ENCODE results near the gene LRRC38. TPM values are rescaled to one million over a fixed set of nuclear protein-coding genes. Genes with fewer than 3 reads are reported as not detected.
"Not testable (repeated sequence)": the region's sequence is repeated elsewhere in the genome, so short reads cannot be mapped to it uniquely, and the experiment has no call there.

Gene LRRC38, protein sequence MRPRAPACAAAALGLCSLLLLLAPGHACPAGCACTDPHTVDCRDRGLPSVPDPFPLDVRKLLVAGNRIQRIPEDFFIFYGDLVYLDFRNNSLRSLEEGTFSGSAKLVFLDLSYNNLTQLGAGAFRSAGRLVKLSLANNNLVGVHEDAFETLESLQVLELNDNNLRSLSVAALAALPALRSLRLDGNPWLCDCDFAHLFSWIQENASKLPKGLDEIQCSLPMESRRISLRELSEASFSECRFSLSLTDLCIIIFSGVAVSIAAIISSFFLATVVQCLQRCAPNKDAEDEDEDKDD
- total RNA-seq (not detected in 2 replicates), polyA plus RNA-seq (not detected in 2 replicates), polyA minus RNA-seq (ENCODE audit: low replicate concordance) (not detected in 2 replicates)
- not detected in 2 replicates for polyA plus RNA-seq (2012)

DNA sequence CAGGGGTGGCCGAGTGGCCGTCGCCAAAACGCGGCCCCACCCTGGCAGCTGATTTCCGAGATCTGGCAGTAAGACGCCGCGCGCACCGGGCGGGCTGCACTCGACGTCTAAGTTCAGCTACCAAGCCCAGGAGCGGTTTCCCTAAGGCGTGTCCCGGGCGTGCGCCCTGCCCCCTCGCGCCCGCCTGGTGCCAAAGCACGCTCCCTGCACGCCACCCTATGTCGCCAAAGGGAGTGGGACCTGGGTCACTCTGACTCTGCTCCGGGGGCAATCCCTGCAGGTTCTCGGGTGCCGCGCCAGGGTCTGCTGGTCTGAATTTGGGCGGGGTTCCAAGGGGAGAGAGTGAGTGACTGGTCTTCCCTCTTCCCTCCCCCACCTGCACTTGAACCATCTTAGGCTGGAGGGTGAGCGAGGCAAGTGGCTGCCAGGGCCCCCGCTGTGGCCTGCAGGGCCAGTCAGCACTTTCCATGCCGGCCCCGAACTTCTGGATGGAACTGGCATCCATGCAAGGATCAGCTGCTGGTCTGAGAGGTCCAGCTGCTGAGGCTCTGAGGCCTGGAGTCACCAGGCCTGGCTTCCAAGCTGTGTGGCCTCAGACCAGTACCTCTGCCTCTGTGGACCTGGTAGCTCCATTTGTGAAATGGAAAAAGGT is at the start of gene LRRC38:
LRRC38 (minus strand) TSS at position 109 of the 652 bp plus-strand sequence. CDS start 410 bp downstream, outside the sequence.
- H3K36me3 ChIP-seq (ENCODE audit: control insufficient read depth, insufficient read depth, low read length), result no peaks in the 10 kb centered on the region
- H3K27me3 ChIP-seq (ENCODE audit: control insufficient read depth, insufficient read depth, low read length), result no peaks in the 10 kb centered on the region
- no peak within 1 kb of the TSS for H3K4me2 ChIP-seq (ENCODE audit: extremely low read depth, insufficient read depth, low read length)
- no peak for DNase-seq (ENCODE audit: low read depth in 2 of 2)
- H4K20me1 ChIP-seq (ENCODE audit: control insufficient read depth, extremely low read depth, insufficient read depth, low read length), result peaks cover under 1% of the 10 kb centered on the region
- no peak within 1 kb of the TSS for H3K27ac ChIP-seq (ENCODE audit: insufficient read depth, low read length)
- no peak within 1 kb of the TSS for H2AFZ ChIP-seq (ENCODE audit: low read length)
- H3K9ac ChIP-seq (ENCODE audit: insufficient read depth, low read length), result no peak within 1 kb of the TSS
- TF ChIP-seq, protein P1, sequence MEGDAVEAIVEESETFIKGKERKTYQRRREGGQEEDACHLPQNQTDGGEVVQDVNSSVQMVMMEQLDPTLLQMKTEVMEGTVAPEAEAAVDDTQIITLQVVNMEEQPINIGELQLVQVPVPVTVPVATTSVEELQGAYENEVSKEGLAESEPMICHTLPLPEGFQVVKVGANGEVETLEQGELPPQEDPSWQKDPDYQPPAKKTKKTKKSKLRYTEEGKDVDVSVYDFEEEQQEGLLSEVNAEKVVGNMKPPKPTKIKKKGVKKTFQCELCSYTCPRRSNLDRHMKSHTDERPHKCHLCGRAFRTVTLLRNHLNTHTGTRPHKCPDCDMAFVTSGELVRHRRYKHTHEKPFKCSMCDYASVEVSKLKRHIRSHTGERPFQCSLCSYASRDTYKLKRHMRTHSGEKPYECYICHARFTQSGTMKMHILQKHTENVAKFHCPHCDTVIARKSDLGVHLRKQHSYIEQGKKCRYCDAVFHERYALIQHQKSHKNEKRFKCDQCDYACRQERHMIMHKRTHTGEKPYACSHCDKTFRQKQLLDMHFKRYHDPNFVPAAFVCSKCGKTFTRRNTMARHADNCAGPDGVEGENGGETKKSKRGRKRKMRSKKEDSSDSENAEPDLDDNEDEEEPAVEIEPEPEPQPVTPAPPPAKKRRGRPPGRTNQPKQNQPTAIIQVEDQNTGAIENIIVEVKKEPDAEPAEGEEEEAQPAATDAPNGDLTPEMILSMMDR (conservative IDR thresholded peaks at IDR 0.05 in 1 of 2, IDR thresholded peaks at IDR 0.05 in 1 of 2; ENCODE audit: low read depth in 1 of 2, low read length in 2 of 2), result no peak
- no peak for TF ChIP-seq EZH2 (IDR thresholded peaks at IDR 0.05; ENCODE audit: low read length, missing control alignments)
- H3K9me3 ChIP-seq (ENCODE audit: control insufficient read depth, insufficient read depth, low read depth, low read length), result no peaks in the 10 kb centered on the region
- H3K4me3 ChIP-seq (replicated peaks in 1 of 4; ENCODE audit: control extremely low read depth in 1 of 4, insufficient read depth in 1 of 4, low read depth in 3 of 4, low read length in 4 of 4), result no peak within 1 kb of the TSS
- H3K79me2 ChIP-seq (ENCODE audit: control insufficient read depth, insufficient read depth, low read length), result no peaks in the 10 kb centered on the region
- H3K4me1 ChIP-seq (ENCODE audit: control insufficient read depth, extremely low read depth, insufficient read depth, low read length), result no peaks in the 10 kb centered on the region

DNA sequence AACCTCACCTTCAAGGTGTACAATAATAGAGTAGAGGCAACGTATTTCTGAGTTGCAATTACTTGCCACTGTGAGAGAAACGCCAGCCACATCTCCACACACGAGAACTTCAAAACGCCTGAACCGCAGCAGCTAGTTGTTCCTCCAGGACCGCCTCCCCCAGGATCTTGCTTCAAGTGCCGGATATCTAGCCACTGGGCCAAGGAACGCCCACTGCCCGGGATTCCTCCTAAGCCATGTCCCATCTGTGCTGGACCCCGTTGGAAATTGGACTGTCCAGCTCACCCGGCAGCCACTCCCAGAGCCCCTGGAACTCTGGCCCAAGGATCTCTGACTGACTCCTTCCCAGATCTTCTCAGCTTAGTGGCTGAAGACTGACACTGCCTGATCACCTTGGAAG is 49.2 kb upstream of the LRRC38 start:
- H3K4me3 ChIP-seq (replicated peaks in 1 of 4; ENCODE audit: control extremely low read depth in 1 of 4, insufficient read depth in 1 of 4, low read depth in 3 of 4, low read length in 4 of 4); H3K27me3 ChIP-seq (ENCODE audit: control insufficient read depth, insufficient read depth, low read length); H2AFZ ChIP-seq (ENCODE audit: low read length); H3K36me3 ChIP-seq (ENCODE audit: control insufficient read depth, insufficient read depth, low read length); H3K4me1 ChIP-seq (ENCODE audit: control insufficient read depth, extremely low read depth, insufficient read depth, low read length); H3K9ac ChIP-seq (ENCODE audit: insufficient read depth, low read length); H3K4me2 ChIP-seq (ENCODE audit: extremely low read depth, insufficient read depth, low read length); H3K79me2 ChIP-seq (ENCODE audit: control insufficient read depth, insufficient read depth, low read length); H3K27ac ChIP-seq (ENCODE audit: insufficient read depth, low read length); H4K20me1 ChIP-seq (ENCODE audit: control insufficient read depth, extremely low read depth, insufficient read depth, low read length); DNase-seq (ENCODE audit: low read depth in 2 of 2); H3K9me3 ChIP-seq (ENCODE audit: control insufficient read depth, insufficient read depth, low read depth, low read length): not testable (repeated sequence)

DNA sequence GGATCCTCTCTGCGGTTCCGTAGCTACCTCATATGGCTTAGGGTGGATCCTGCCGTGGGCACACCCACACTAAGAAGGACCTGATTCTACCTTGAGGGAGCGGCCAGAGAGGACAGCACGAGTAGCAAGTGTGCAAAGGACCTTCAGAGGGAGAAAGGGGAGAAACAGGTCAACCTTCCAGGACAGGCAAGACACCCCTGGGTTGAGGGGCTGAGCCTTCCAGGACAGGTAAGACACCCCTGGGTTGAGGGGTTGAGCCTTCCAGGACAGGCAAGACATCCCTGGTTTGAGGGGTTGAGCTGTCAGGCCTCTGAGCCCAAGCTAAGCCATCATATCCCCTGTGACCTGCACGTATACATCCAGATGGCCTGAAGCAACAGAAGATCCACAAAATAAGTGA is 46.7 kb upstream of the LRRC38 start:
- Histone ChIP-seq H3K9ac (ENCODE audit: insufficient read depth, low read length) (no peak overlapping the region), H3K79me2 (ENCODE audit: control insufficient read depth, insufficient read depth, low read length) (no peaks in the 10 kb centered on the region), H3K27ac (ENCODE audit: insufficient read depth, low read length) (no peak overlapping the region), H3K36me3 (ENCODE audit: control insufficient read depth, insufficient read depth, low read length) (no peaks in the 10 kb centered on the region), H3K4me2 (ENCODE audit: extremely low read depth, insufficient read depth, low read length) (no peak overlapping the region), H3K27me3 (ENCODE audit: control insufficient read depth, insufficient read depth, low read length) (no peaks in the 10 kb centered on the region), H3K4me3 (replicated peaks in 1 of 4; ENCODE audit: control extremely low read depth in 1 of 4, insufficient read depth in 1 of 4, low read depth in 3 of 4, low read length in 4 of 4) (no peak overlapping the region), H2AFZ (ENCODE audit: low read length) (no peak overlapping the region), H3K4me1 (ENCODE audit: control insufficient read depth, extremely low read depth, insufficient read depth, low read length) (no peaks in the 10 kb centered on the region), H4K20me1 (ENCODE audit: control insufficient read depth, extremely low read depth, insufficient read depth, low read length) (no peaks in the 10 kb centered on the region), H3K9me3 (ENCODE audit: control insufficient read depth, insufficient read depth, low read depth, low read length) (no peaks in the 10 kb centered on the region)
- no peak for TF ChIP-seq EZH2 (IDR thresholded peaks at IDR 0.05; ENCODE audit: low read length, missing control alignments)
- TF ChIP-seq, protein P1 (conservative IDR thresholded peaks at IDR 0.05 in 1 of 2, IDR thresholded peaks at IDR 0.05 in 1 of 2; ENCODE audit: low read depth in 1 of 2, low read length in 2 of 2), result no peak
- no peak for DNase-seq (ENCODE audit: low read depth in 2 of 2)
